Sigmoid colon (tissue), 4 donors: ENCODE results near the gene EPHA4.

ENCODE experiments used
- CTCF ChIP-seq, 4 experiments: fragments of 450-650 bp in 3 of 4; fragments of 200-600 bp in 1 of 4; IDR thresholded peaks; one replicate each; pipeline ENCODE4 v1.5.1; 2016 to 2019; ENCODE audit warnings: antibody characterized with exemption in 4 of 4, mild to moderate bottlenecking in 3 of 4, moderate library complexity in 2 of 4
- EP300 ChIP-seq, 4 donors: sonication (generic); formaldehyde crosslinking; IDR thresholded peaks; one replicate each; pipeline ENCODE4 v1.6.1; 2017; ENCODE audit warnings: antibody characterized with exemption in 4 of 4
- POLR2A ChIP-seq, 2 donors: fragments of 450-650 bp; IDR thresholded peaks; one replicate each; pipeline ENCODE4 v1.6.1; 2016; ENCODE audit warnings: antibody characterized with exemption in 2 of 2, mild to moderate bottlenecking in 2 of 2, moderate library complexity in 2 of 2
- POLR2AphosphoS5 ChIP-seq, 4 donors: sonication (generic); formaldehyde crosslinking; IDR thresholded peaks; one replicate each; pipeline ENCODE4 v1.6.1; 2017; ENCODE audit warnings: antibody characterized with exemption in 4 of 4

GRCh38 chr2:221533299-221533698 lies 38.8 kb downstream of the EPHA4 start:
- TF ChIP-seq CTCF (IDR thresholded peaks at IDR 0.05) (no peak), POLR2A (IDR thresholded peaks at IDR 0.05) (no peak), POLR2AphosphoS5 (IDR thresholded peaks at IDR 0.05) (no peak), EP300 (IDR thresholded peaks at IDR 0.05) (no peak)
